NCI-H345 (cell line): Measurements from ENCODE around the gene FBXO17.
"Not testable (repeated sequence)": the region's sequence is repeated elsewhere in the genome, so short reads cannot be mapped to it uniquely, and the experiment has no call there.

ENCODE experiments used
- DNase-seq: peaks from one replicate; lab custom pipeline; 2025; lab: John Stamatoyannopoulos, UW

The FBXO17 gene

DNA sequence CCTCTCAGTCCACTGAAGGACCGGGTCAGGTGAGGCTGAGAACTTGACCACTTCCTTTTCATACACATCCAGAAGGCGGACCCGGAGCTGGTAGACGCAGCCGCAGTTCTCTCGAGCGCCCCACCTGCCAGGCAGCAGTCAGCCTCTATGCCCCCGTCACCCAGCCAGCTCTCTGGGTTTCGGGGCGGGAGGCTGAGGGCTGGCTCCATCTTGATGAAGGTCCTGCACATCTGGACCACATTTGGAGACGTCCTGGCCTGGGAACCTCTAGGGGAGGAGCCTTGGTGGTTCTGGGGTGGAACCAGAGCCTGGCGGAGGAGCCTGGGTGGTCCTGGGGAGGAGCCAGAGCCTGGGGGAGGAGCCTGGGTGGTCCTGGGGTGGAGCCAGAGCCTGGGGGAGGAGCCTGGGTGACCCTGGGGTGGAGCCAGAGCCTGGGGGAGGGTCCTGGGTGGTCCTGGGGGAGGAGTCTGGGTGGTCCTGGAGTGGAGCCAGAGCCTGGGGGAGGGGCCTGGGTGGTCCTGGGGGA lies 30.5 kb downstream of the FBXO17 start:
- peak; percentile 17 for DNase-seq

DNA sequence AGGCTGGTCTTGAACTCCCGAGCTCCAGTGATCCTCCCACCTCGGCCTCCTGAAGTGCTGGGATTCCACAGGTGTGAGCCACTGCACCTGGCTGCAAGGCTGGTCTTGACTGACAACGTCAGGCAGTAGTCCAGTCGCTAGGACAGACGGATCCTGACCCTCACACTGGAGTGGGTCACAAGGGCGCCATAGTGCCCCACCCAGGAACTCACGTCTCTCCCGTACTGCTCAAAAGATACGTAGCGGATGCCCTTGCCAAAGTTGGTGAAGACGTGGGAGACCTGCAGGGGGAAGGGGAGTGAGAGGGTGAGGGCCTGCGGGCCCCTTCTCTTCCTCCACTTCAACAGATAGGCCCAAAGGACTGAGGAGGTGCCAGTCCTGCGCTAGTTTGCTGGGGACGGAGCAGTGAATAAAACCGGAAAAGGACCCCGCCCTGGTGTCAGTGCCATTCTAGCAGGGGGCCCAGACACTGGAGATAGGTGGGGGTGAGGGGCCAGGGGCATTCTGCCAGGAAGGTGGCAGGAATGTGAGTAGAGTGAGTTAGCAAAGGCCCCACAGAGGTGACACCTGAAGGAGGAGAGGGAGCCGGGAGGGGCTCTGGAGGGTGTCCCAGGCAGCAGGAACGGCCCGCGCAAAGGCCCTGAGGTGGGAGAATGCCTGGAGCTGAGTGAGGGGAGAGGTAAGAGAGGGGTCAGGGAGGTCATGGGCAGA lies 32.9 kb downstream of the FBXO17 start:
- DNase-seq = no peak

DNA sequence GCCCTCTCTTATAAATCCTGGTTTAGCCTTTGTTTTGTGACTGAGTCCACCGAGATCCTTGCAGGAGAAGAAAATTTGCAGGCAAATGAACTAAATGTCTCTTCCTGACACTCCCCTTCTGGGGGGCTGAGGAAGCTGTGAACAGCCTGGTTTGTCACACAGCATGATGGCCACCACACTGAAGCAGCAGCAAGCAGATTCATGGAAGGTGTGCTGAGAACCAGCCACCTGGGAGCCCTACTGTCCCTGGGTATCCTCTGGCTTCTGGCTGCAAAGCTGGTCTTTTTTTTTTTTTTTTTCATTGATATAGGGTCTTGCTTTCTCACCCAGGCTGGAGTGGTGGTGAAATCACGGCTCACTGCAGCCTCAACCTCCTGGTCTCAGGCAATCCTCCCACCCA lies 33.6 kb downstream of the FBXO17 start:
- no peak for DNase-seq

DNA sequence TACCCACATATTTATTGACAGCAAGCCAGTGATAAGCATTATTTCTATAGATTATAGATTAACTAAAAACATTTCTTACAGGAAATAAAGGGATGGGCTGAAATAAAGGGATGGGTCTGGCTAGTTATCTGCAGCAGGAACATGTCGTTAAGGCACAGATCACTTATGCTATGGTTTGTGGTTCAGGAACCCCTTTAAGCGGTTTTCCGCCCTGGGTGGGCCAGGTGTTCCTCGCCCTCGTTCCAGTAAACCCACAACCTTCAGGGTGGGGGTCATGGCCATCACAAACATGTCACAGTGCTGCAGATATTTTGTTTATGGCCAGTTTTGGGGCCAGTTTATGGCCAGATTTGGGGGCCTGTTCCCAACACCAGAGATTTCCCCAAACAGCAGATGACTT lies 34.1 kb downstream of the FBXO17 start:
- not testable (repeated sequence) for DNase-seq

DNA sequence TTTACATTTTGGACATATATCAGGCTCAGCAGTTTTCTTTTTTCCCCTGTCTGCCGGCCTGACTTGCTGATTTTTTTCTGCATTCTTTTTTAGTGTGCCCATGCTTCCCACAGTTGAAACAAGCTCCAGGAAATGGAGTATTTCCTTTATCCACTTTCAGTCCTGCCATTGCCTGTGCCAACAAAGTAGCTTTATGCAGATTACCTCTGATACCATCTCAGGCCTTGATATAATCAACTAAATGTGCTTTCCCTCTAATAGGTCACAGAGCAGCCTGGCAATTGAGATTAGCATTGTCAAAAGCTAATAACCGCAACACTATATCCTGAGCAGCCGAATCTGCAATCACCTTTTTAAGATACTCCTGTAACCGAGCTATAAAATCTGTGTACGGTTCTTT lies 35.6 kb downstream of the FBXO17 start:
- no peak for DNase-seq

DNA sequence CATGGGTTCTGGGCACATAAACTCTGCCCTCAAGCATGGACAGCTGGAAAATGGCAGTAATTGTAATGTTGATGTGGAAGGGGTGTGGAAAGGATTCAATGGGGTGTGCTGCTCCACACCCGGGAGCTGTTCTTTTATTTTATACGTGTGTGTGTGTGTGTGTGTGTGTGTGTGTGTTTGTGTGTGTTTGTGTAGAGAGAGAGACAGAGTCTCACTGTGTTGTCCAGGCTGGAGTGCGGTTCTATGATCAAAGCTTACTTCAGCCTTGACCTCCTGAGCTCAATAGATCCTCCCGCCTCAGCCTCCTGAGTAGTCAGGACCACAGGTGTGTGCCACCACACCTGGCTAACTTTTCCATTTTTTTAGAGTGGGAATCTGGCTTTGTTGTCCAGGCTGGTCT lies 42.0 kb downstream of the FBXO17 start:
- DNase-seq = no peak

DNA sequence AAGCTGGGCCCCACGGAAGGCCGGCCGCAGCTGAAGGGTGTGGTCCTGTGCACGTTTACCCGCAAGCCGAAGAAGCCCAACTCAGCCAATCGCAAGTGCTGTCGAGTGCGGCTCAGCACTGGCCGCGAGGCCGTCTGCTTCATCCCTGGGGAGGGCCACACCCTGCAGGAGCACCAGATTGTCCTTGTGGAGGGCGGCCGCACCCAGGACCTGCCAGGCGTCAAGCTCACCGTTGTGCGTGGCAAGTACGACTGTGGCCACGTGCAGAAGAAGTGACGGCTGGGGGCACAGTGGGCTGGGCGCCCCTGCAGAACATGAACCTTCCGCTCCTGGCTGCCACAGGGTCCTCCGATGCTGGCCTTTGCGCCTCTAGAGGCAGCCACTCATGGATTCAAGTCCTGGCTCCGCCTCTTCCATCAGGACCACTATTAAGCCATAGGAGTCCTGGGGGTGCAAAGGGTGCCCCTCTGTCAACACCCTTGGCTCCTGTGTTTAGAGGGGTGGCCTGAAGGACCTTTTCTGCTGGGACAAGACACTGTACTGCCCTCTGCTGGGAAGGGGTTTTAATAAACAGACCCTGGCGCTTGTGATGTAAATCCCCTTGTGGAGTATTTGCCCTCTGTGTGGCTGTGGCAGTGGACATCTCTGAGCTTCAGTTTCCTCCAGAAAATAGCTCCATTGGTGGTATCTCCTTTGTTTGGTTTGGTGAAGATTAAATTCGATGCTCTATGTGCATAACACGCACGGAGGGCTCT lies 42.9 kb downstream of the FBXO17 start:
- peak; percentile 32 for DNase-seq

DNA sequence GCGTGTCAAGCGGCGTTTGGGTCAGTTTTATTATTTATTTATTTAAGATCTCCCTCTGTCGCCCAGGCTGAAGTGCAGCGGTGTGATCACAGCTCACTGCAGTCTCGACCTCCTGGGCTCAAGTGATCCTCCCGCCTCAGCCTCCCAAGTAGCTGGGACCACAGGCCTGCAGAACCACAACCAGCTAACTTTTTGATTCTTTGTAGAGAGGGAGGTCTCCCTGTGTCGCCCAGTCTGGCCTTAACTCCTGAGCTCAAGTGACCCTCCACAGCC lies 44.1 kb downstream of the FBXO17 start:
- no peak for DNase-seq

DNA sequence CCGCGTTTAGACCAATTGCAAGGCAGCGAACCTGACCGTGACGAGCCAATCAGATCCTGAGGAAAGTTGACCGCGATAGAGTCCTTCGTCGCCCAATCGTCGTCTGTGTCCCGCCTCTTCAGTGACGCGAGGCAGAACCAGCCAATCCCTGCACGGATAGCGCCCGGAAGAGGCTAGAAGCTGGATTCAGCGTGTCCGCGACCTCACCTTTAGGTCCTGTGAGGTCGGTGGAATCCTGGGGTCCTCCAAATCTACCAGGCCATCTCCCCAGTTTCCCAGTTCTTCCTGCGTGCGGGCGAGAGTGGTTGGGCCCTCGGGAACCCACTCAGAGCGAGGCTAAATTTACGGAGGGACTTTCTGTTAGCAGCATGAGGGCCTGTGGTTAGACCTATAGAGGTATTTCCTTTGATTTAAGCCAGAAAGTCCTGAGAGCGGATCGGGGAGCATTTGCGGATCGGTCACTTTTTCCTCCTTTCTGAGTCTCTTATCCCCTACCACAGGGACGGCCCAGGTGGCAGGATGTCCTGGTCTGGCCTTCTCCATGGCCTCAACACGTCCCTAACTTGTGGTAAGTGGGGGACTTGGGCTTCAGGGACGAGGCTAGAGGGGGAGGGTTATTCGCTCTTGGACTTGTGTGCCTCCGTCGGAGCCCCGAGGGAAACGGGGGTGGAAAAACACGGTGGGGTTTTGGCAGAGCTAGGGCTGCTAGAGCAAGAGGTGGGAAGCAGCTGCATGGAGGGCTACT lies 44.6 kb downstream of the FBXO17 start, which contains the start of gene MRPS12:
MRPS12 (plus strand) TSS at position 169 of the 745 bp plus-strand sequence; CDS start at position 520, 351 bp downstream.
- DNase-seq = peak; percentile 100

DNA sequence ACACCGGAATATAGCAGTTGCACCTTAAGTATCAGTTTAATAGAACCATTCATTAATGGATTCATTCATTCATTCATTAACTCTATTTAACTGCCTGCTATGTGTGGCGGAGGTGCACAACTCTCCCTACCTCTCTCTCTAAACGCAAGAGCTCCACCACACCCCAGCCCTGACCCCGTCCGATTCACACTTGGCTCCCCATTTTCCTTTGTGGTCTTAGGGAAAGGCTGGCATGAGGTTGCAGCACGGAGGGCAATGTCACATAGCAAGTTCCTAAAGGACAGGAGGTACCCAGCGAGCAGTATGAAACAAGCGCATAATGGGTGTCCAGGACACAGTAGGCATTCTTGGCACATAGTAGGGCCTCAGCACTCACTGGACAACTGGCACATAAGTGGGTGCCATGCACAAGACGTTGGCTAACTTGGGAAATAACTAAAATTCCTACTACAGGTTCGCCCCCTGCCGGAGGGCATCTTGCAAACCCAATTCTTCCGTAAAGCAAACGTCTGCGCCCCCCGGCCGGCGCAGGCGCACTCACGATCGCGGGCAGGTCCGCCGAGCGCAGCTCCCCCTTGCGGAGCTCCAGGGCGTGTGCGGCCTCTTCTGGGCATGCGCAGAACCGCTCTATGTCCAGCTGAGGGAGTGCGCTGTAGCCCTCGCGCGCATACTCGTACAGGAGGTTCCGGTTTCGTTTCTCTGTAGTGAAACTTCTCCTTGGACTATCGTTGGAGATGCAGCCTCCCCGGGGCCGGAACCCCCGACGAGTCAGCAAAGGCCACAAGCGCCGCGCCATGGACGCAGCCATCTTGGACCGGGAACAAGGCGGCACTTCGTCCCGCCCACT lies 45.4 kb downstream of the FBXO17 start, which contains the start of gene SARS2:
SARS2 (minus strand) TSS at position 835 of the 847 bp plus-strand sequence; CDS start at position 808, 27 bp downstream.
- DNase-seq = peak; percentile 99

DNA sequence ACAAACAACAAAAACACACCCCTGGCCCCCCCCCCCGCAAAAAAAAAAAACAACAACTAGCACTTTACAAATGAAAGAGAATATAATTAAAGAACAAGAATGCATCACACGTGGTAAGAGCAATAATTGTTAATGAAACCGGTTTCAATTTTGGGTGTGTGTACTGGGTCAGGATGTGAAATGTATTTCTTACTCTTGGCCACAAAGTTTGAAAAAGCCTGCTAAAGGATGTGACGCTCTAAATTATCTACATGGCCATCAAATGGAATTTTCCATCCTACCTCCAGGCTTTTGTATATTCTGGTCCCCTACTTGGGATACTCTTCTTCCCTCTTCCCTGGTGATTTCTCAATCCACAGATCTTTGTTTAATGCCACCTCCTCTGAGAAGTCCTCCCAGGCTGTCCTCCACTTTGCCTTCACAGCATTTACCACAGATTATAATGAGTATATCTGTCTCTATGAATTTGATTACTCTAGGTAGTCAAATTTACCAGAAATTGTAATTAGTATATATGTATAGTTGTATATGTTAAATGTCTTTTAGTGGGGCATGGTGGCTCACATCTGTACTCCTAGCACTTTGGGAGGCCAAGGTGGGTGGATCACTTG lies 47.0 kb downstream of the FBXO17 start:
- DNase-seq = no peak

DNA sequence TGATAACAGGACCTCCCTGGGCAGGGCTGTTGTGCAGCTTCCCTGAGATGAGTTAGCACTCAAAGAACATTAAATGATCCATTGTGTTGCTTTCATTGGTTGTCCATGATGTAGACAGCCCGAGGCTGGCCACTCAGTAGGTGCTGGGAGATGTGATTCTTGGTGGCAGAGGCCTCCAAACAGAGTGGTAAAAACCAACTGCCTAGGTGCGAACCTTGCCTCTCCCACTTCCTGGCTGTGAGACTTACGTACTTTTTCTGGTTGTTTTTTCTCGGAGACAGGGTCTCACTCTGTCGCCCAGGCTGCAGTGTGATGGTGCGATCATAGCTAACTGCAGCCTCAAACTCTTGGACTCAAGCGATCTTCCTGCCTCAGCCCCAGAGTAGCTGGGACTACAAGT lies 51.2 kb downstream of the FBXO17 start:
- DNase-seq = no peak

DNA sequence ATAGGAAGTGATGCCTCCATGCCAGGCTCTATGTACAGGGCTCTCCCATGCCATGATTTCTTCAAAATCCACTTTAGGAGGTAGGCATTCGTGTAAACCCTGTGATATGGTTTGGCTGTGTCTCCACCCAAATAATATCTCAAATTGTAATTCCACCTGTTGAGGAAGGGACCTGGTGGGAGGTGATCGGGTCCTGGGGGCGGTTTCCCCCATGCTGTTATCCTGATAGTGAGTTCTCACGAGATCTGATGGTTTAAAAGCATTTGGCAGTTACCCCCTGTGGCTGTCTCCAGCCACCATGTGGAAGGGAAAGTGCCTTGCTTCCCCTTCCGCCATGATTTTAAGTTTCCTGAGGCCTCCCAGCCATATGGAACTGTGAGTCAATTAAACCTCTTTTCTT lies 53.1 kb downstream of the FBXO17 start:
- no peak for DNase-seq

DNA sequence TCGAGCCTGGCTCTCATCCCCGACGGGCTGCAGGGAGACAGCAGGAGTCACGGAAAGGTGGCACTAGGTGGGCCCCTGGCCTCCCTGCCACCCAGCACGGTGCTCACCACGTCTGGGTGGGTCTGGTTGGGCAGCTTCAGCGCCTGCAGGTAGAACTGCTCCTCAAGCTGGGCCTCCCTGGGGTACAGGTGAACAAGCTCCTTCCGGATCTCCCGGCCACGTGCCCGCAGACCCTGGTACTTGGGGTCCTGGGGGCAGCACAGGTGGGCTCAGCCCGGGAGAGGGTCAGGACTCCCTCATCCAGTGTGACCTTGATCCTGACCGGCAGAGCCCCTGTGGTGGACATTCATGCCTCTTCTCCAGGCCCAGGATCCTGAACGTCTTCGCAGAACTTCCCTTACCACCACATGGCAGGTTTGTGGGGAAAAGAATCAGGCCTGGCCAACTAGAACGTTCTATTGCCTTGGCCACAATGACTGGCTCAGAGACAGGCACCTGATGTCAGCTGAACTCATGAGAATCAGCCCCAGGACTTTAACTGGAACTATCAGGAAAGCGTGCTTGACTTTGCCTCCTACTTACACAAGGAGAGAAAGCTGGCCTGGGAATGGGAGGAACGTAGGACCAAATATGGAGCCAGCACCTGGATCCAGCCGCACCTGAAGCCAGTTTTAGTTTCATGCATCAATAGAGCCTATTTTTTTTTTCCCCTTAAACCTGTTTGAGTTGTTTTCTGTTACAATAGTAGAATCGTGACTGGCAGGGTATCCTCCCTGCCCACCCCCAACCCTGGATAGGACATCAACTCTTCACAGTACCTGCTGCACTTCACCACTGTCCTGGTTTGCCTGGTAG lies 53.9 kb downstream of the FBXO17 start:
- no peak for DNase-seq

DNA sequence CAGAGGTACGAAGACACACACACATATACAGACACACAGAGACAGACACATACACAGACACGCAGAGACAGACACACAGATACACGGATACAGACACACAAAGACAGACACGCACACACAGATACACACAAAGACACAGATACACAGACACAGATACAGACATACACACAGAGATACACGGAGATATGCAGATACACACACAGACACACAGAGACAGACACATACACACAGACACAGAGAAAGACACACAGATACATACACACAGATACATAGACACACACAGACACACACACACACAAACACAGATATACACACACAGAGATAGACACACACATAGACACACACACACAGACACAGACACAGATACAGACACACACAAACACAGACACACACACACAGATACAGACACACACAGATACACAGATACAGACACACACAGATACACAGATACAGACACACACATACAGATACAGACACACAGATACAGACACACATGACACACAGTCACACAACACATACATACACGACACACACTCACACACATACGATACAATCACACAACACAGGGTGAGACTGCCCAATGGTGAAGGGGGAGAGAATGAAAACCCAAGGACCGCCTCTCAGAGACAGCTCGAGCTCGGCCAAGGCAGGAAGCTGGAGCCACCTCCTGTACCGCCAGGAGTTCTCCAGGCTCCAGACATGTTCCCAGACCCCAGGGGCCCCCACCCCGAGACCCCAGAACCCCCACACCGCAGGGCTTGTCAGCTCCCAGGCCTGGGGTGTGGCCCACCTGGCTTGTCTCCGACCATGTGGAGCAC lies 54.7 kb downstream of the FBXO17 start:
- DNase-seq = no peak

DNA sequence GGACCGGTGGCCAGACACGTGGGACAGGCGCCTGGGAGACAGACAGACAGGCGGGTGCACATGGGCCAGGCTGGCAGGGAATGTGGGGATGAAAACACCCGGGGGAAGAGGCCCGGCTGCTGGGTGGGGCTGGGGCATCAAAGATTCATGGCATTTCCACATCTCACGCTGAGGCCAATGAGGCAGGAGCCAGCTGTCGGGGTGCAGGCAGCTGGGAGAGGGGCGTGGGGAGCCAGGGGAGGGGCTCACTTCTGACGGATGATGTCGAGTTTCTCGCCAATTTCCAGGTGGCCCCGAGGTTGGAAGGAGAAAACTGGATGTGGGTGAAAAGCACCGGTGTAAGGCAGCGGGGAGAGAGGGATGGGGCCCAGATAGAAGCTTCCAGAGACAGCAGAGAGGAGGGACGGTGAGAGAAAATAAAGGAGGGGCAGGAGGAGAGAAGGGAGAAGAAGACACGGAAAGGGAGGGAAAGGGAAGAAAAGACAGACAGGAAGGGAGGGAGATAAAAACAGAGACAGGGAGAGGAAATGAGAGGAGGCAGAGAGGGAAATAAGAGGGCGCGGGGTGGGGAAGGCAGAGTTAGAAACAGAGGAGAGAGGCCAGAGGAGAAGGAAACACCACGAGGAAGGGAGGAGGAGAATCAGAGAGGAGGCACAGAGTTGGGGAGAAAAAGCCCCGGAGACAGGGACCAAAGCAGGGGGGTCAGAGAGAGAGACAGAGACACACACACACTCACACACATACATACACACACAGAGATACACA lies 55.5 kb downstream of the FBXO17 start:
- DNase-seq = no peak

DNA sequence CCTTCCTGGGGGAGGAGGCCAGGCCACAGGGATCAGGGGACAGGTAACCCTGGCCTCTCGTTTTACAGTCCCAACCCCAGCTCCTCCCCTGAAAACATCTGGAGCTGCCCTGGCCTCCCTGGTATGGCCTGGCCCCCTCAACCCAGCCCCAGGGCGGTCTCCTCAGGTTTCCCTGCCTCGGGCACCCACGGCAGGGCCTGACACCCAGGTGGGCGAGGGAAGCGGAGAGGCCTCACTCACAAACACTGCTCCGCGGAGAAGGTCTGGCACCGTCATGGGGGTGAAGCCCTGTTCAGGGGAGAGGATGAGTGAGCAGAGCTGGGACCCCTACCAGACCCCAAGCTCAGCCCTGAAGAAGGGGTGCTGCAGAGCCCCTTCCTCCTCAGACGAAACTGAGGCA lies 57.0 kb downstream of the FBXO17 start:
- DNase-seq = no peak

DNA sequence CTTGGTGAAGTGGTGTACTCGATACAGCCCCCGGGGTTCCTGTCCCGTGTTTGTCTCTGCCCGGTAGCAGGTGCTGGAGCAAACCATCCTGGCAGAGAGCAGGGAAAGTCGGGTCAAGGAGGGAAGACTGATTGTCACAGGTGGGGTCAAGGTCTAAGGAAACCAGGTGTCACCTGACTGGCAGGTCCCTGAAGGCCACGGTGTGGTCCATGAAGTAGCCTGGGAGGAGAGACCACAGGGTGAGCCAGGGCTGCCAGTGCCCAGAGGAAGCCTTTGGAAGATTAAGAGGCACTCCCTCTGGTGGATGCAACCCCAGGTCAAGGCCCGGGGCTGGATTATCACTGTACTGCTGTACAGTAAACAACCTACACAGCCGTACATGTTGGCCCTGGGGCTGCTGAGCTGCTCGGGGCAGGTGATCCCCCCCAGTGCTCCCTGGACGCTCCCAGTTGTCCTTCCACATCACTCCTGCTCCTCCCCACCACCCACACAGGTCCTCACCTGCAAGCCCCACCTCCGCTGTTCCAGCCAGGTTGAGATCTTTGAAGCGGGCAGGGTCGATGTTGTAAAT lies 57.5 kb downstream of the FBXO17 start:
- DNase-seq = no peak
